ENCODE data around the gene FIGN. TPM values are rescaled to one million over a fixed set of nuclear protein-coding genes. Genes with fewer than 3 reads are reported as not detected.

The FIGN gene
- total and polyA plus RNA-seq, 2 of the 13 experiments (the other 11 are each of a cell fraction or from before 2014, with no cell fraction given), result 6.6 to 6.7 TPM

DNA sequence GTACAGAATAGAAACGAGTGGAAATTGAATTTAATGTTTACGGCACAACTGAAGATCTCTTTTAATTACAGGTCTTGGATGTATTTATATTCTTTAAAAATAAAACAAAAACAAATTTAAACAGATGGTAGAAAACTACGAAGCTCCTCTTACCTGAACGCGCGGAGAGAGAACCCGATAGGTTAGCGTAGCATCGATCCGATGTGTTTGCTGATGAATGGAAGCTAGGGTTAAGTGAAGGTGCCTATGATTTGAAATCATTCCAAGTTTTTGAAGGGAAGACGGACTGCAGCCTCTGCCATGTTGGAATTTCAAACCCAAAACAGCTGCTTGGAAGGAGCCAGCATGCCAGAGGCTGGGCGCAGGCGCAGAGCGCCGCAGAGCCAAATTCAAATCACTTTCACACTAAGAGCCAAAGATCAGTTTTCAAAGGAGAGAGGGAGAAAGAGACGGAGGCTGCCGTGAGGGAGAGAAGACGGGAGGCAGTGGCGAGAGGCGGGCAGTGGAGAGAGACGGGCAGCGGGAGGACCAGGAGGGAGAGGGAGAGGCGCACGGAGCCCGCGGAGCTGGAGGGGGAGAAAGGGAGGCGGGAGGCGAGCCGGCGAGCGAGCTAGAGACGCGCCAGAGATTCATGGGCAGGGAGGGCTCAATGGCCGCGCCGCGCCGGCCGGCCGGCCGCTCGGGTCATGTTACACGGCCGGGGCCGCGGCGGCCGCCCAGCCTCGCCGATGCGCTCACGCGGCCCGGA lies at the start of gene FIGN (continued):
- no peak for TF ChIP-seq ZBTB2 (CRISPR knock-in tag; IDR thresholded peaks at IDR 0.05; ENCODE audit: low read depth)
- TF ChIP-seq PHF8 (CRISPR knock-in tag; IDR thresholded peaks at IDR 0.05), result peak; percentile 75
- TF ChIP-seq MEF2D (CRISPR knock-in tag; IDR thresholded peaks at IDR 0.05), result 0 out of 2 replicates have a peak, but pooled peaks have one; percentile 41
- no peak for TF ChIP-seq KLF13 (CRISPR knock-in tag; IDR thresholded peaks at IDR 0.05)
- no peak for TF ChIP-seq ZNF652 (CRISPR knock-in tag; IDR thresholded peaks at IDR 0.05; ENCODE audit: borderline replicate concordance, low read depth)
- no peak for TF ChIP-seq DNMT3B (CRISPR knock-in tag; conservative IDR thresholded peaks at IDR 0.05)
- no peak for TF ChIP-seq MLLT10 (CRISPR knock-in tag; IDR thresholded peaks at IDR 0.05)
- no peak for TF ChIP-seq KDM3A (CRISPR knock-in tag; IDR thresholded peaks at IDR 0.05; ENCODE audit: low read depth)
- TF ChIP-seq ZNF780A (CRISPR knock-in tag; IDR thresholded peaks at IDR 0.05), result 0 out of 2 replicates have a peak, but pooled peaks have one; percentile 44
- peak; percentile 33 for TF ChIP-seq MTERF4 (CRISPR knock-in tag; IDR thresholded peaks at IDR 0.05)
- TF ChIP-seq ZNF292 (CRISPR knock-in tag; IDR thresholded peaks at IDR 0.05; ENCODE audit: borderline replicate concordance, low read depth), result peak; percentile 97
- TF ChIP-seq SMAD1 (CRISPR knock-in tag; IDR thresholded peaks at IDR 0.05; ENCODE audit: borderline replicate concordance, low read depth), result no peak
- TF ChIP-seq RFX5 (IDR thresholded peaks at IDR 0.05; ENCODE audit: low read depth, low read length), result no peak
- 0 out of 2 replicates have a peak, but pooled peaks have one; percentile 11 for TF ChIP-seq ZBTB3 (CRISPR knock-in tag; IDR thresholded peaks at IDR 0.05; ENCODE audit: borderline replicate concordance, low read depth)
- no peak for TF ChIP-seq TCF7L2 (IDR thresholded peaks at IDR 0.05; ENCODE audit: low read depth, low read length)
- 0 out of 2 replicates have a peak, but pooled peaks have one; percentile 7 for TF ChIP-seq FOXK2 (IDR thresholded peaks at IDR 0.05)
- TF ChIP-seq HNRNPK (IDR thresholded peaks at IDR 0.05; ENCODE audit: low read depth, low read length, poor library complexity, severe bottlenecking), result no peak
- TF ChIP-seq ZNF276 (CRISPR knock-in tag; IDR thresholded peaks at IDR 0.05; ENCODE audit: low read depth), result peak; percentile 49; the same call in 1 of the 2 replicates
- TF ChIP-seq, protein P1, sequence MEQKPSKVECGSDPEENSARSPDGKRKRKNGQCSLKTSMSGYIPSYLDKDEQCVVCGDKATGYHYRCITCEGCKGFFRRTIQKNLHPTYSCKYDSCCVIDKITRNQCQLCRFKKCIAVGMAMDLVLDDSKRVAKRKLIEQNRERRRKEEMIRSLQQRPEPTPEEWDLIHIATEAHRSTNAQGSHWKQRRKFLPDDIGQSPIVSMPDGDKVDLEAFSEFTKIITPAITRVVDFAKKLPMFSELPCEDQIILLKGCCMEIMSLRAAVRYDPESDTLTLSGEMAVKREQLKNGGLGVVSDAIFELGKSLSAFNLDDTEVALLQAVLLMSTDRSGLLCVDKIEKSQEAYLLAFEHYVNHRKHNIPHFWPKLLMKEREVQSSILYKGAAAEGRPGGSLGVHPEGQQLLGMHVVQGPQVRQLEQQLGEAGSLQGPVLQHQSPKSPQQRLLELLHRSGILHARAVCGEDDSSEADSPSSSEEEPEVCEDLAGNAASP (CRISPR knock-in tag; IDR thresholded peaks at IDR 0.05; ENCODE audit: borderline replicate concordance), result peak; percentile 67; the same call in 1 of the 2 replicates
- TF ChIP-seq ZNF260 (CRISPR knock-in tag; IDR thresholded peaks at IDR 0.05; ENCODE audit: borderline replicate concordance, low read depth), result no peak
- TF ChIP-seq, protein P2, sequence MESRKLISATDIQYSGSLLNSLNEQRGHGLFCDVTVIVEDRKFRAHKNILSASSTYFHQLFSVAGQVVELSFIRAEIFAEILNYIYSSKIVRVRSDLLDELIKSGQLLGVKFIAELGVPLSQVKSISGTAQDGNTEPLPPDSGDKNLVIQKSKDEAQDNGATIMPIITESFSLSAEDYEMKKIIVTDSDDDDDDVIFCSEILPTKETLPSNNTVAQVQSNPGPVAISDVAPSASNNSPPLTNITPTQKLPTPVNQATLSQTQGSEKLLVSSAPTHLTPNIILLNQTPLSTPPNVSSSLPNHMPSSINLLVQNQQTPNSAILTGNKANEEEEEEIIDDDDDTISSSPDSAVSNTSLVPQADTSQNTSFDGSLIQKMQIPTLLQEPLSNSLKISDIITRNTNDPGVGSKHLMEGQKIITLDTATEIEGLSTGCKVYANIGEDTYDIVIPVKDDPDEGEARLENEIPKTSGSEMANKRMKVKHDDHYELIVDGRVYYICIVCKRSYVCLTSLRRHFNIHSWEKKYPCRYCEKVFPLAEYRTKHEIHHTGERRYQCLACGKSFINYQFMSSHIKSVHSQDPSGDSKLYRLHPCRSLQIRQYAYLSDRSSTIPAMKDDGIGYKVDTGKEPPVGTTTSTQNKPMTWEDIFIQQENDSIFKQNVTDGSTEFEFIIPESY (CRISPR knock-in tag; IDR thresholded peaks at IDR 0.05), result no peak
- TF ChIP-seq SSRP1 (CRISPR knock-in tag; IDR thresholded peaks at IDR 0.05), result no peak

All from HepG2 (cell line).